Epithelial cell of prostate (primary cell): ENCODE measurements around the gene PDCD11.

ENCODE experiments used
- DNase-seq: peaks from one replicate; pipeline ENCODE4 v3.0.0-alpha.2; 2011; ENCODE audit warnings: low read depth, low spot score
- H3K27ac ChIP-seq: fragments of 450-650 bp; 2 replicates; pipeline ENCODE4 v1.5.1; 2017; ENCODE audit warnings: mild to moderate bottlenecking

The PDCD11 gene

DNA sequence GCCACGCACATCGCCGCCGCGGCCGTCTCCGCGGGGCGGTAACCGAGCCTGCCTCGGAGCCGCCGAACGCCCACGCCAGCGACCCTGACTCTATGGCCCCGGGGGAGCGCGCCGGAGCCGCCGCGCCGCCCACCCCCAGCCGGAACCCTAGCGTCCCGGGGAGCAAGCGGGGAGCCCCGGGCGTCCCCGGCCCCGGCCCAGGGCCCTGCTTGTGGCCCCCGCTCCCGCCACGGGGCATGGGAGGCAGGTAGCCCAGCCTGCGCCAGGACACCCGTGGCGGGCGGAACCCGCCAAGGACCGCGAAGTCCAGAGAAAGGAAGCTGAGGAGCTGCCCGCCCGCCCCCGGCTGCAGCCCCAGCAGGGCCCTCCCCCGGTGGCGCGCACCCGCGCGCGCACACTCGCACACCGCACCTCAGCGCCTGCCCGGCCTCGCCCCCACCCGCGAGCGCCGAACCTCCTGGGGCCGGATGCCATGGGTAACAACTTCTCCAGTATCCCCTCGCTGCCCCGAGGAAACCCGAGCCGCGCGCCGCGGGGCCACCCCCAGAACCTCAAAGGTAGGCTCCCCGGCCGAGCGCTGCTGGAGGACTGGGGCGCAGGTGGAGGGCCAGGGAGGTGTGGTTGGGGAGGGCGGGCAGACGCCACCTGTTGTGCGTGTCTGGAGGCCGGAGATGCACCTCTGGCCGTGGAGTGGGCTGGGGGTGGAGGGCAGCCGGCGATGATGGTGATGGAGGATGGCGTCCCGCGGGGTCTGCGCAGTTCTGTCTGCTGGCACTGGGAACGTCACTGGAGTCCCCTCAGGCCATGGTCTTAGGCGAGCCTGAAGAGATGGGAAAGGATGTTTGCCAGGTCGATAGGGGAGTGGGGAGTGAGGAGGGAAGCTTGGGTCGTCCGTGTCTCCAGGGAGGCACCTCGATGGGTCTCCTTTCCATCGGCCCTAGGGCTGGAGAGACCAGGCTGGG is 97.8 kb downstream of the PDCD11 start:
- DNase-seq = no peak
- H3K27ac ChIP-seq = no peak overlapping the region

DNA sequence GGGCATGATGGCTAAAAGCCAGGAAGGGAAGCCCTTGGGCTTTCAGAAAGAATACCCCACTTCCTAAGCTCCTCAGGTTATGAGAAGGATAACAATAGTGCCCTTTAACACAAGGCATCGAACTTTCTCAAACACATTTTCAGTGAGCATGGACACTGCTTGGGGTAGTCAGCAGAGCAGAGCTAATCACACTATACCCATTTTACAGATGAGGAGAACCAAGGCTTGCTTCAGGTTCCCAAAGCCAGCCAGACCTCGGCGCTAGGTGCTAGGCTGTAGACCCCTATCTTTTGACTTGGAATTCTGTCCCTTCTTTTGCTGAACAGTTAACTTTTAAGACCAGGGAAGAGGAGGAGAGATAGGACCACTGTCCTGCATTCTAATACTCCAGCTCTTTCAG is 98.9 kb downstream of the PDCD11 start:
- H3K27ac ChIP-seq = no peak overlapping the region
- DNase-seq = no peak
